Calu3 (cell line): Measurements from ENCODE around the gene UROC1. TPM values are rescaled to one million over a fixed set of nuclear protein-coding genes. Genes with fewer than 3 reads are reported as not detected.

Experiments
- BruUV-seq: library from RNA; stranded (reverse); fragments of 400-500 nt; replicated peaks from 2 replicates; lab custom pipeline; 2021; lab: Mats Ljungman, UMichigan
- CTCF ChIA-PET: fragments of 300-600 bp; sonication (Branson Sonifier 250); formaldehyde crosslinking; loops from one replicate; lab custom pipeline; 2022; ENCODE audit warnings: antibody characterized with exemption; lab: Charles Lee
- DNase-seq: peaks from one replicate; pipeline ENCODE4 v3.0.0; 2022
- H3K27ac Mint-ChIP-seq: one replicate; pipeline ENCODE4 v1.8.0; 2022; ENCODE audit warnings: mixed read lengths; ENCODE audit not compliant: unreplicated experiment
- H3K27me3 Mint-ChIP-seq: one replicate; pipeline ENCODE4 v1.8.0; 2022; ENCODE audit warnings: mixed read lengths; ENCODE audit not compliant: unreplicated experiment
- H3K36me3 Mint-ChIP-seq: one replicate; pipeline ENCODE4 v1.8.0; 2022; ENCODE audit warnings: mild to moderate bottlenecking, moderate library complexity, mixed read lengths; ENCODE audit not compliant: insufficient read depth, unreplicated experiment
- H3K4me1 Mint-ChIP-seq: one replicate; pipeline ENCODE4 v1.8.0; 2022; ENCODE audit warnings: mild to moderate bottlenecking, low read depth, mixed read lengths; ENCODE audit not compliant: unreplicated experiment
- H3K4me3 Mint-ChIP-seq: one replicate; pipeline ENCODE4 v1.8.0; 2022; ENCODE audit warnings: mild to moderate bottlenecking, low read depth, moderate library complexity, mixed read lengths; ENCODE audit not compliant: unreplicated experiment
- H3K9me3 Mint-ChIP-seq: one replicate; pipeline ENCODE4 v1.8.0; 2022; ENCODE audit warnings: low read depth, mixed read lengths; ENCODE audit not compliant: unreplicated experiment
- intact Hi-C: fragments of 100-400 bp; cut with micrococcal nuclease; formaldehyde crosslinking; loops from one replicate; pipeline ENCODE4 v1.10.0; 2022; ENCODE audit not compliant: unreplicated experiment
- total RNA-seq: library from RNA; stranded (reverse); gene quantifications from 2 replicates; pipeline ENCODE4 v1.2.3, GENCODE V29; 2022
- TF ChIP-seq, protein P1 (sequence below): fragments of 200-600 bp; IDR thresholded peaks from one replicate; pipeline ENCODE4 v1.8.0; 2022; ENCODE audit warnings: antibody characterized with exemption; ENCODE audit not compliant: unreplicated experiment

The UROC1 gene
- total RNA-seq, 1 experiment from 2014 or later = not detected

DNA sequence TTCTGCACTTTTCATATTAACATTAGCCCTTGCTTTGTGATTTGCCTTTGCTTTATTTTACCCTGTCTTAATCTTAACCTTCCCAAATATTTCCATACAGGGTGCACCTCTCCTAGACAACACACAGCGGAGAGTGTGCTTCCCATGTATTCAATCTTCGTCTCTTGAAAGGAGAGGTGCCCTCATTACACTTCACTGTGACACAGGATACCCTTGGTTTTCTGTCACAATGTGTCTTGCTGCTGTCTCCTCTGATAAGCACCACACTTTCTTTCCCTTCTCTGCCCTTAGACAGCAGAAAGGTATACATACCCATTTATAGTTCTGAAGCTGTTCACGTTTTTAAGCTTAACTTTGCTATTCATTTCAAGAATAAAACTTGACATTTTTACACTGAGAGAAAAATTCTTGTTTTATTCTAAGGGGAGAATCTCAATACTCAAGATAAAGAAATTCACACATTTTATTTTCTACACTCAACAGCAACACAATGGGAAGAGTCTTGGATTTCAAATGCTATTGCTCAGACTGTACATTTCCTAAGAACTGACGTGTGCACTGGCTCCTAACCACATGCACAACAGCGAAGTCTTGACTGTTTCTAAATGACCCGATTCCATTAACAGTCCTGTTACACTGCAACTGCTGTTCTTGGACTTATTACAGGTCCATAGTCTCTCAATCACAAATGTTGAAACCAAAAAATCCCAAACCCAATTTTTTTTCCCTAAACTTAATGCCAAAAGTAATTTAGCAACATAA lies 63.0 kb downstream of the UROC1 start:
- no peaks in the 10 kb centered on the region for H3K4me1 Mint-ChIP-seq
- H3K27me3 Mint-ChIP-seq = no peaks in the 10 kb centered on the region
- H3K36me3 Mint-ChIP-seq = peaks cover 44% of the 10 kb centered on the region
- no peak overlapping the region for H3K27ac Mint-ChIP-seq
- CTCF ChIA-PET = no interaction called here
- DNase-seq = no peak
- no peak overlapping the region for H3K4me3 Mint-ChIP-seq
- no peaks in the 10 kb centered on the region for H3K9me3 Mint-ChIP-seq
- TF ChIP-seq, protein P1, sequence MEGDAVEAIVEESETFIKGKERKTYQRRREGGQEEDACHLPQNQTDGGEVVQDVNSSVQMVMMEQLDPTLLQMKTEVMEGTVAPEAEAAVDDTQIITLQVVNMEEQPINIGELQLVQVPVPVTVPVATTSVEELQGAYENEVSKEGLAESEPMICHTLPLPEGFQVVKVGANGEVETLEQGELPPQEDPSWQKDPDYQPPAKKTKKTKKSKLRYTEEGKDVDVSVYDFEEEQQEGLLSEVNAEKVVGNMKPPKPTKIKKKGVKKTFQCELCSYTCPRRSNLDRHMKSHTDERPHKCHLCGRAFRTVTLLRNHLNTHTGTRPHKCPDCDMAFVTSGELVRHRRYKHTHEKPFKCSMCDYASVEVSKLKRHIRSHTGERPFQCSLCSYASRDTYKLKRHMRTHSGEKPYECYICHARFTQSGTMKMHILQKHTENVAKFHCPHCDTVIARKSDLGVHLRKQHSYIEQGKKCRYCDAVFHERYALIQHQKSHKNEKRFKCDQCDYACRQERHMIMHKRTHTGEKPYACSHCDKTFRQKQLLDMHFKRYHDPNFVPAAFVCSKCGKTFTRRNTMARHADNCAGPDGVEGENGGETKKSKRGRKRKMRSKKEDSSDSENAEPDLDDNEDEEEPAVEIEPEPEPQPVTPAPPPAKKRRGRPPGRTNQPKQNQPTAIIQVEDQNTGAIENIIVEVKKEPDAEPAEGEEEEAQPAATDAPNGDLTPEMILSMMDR = no peak
- intact Hi-C loops = no loop called here
- no TSS peak for BruUV-seq

DNA sequence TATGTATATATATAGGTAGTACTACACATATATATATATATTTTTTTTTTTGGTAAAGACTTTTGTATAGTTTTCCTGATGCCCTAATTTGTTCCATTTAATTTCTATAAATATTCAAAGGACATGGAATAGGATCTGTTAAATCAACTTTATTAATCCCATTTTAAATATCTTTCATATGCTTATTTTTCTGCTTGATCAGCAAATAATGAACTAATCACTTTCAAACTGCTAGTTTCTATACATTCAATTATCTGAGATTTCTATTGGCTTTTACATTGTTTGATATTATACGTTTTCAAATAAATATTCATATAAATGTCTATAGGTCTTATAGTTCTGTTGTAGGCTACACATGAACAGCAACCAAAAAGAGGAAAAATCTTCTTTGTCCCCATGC lies 63.5 kb downstream of the UROC1 start:
- H3K27ac Mint-ChIP-seq = no peak overlapping the region
- H3K27me3 Mint-ChIP-seq = no peaks in the 10 kb centered on the region
- DNase-seq = no peak
- BruUV-seq = no TSS peak
- H3K36me3 Mint-ChIP-seq = peaks cover 44% of the 10 kb centered on the region
- TF ChIP-seq, protein P1 = no peak
- CTCF ChIA-PET = no interaction called here
- H3K4me3 Mint-ChIP-seq = no peak overlapping the region
- H3K9me3 Mint-ChIP-seq = no peaks in the 10 kb centered on the region
- no peaks in the 10 kb centered on the region for H3K4me1 Mint-ChIP-seq
- intact Hi-C loops = no loop called here

DNA sequence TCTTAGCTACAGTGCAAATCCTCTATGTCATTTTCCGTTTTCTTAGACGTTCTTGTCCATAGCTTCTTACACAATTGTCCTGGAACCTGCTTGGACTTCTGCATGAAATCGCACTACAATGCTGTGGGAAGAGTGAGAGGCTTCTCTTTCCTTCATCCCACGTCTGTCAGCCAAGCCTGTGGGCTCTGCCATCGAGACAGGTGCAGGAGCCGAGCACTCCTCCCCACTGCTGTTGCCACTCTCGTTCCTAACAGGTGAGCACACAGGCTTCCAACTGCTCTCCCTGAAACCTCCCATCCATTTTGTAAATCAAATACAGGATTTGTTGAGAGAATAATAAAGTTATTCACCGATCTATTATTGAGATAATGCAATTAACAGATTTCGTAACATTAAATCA lies 65.4 kb downstream of the UROC1 start:
- TF ChIP-seq, protein P1 = no peak
- CTCF ChIA-PET = interaction anchor here (0.7 to 1.3 kb wide), 3 partner anchors 10 to 20 kb away, joined by 3 to 4 read pairs (median 3); no protein-coding TSS in a partner anchor
- no TSS peak for BruUV-seq
- H3K4me3 Mint-ChIP-seq = no peak overlapping the region
- DNase-seq = no peak
- H3K36me3 Mint-ChIP-seq = peaks cover 57% of the 10 kb centered on the region
- no peaks in the 10 kb centered on the region for H3K9me3 Mint-ChIP-seq
- intact Hi-C loops = no loop called here
- H3K4me1 Mint-ChIP-seq = no peaks in the 10 kb centered on the region
- no peak overlapping the region for H3K27ac Mint-ChIP-seq
- H3K27me3 Mint-ChIP-seq = no peaks in the 10 kb centered on the region

DNA sequence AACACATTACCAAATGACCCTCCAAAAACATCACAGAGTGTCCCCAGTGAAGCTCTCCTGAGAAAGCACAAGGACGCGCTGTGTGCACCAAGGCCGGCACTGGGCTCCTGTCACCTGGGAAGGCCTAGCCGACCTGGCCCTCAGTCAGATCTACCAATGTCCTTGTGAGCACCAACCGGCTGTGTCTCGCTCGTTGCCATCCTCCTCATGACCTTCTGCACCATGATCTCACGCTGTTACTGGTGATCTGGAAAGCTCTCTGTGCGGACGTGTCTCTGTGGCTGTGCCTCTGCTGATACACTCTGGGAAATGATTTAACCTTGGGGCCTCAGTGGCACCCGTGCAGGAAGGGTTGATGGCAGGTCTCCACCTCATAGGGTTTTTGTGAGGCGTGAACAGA lies 66.1 kb downstream of the UROC1 start:
- intact Hi-C loops = no loop called here
- no peak for DNase-seq
- CTCF ChIA-PET = interaction anchor here (1.3 kb wide), 1 partner anchor 10 kb away, joined by 4 read pairs; no protein-coding TSS in a partner anchor
- Mint-ChIP-seq H3K4me1 (no peaks in the 10 kb centered on the region), H3K27me3 (no peaks in the 10 kb centered on the region), H3K27ac (no peak overlapping the region), H3K36me3 (peaks cover 55% of the 10 kb centered on the region), H3K9me3 (no peaks in the 10 kb centered on the region), H3K4me3 (no peak overlapping the region)
- BruUV-seq = no TSS peak
- TF ChIP-seq, protein P1 = no peak
